B cell (primary cell): Measurements from ENCODE around the gene DRD2. TPM values are rescaled to one million over a fixed set of nuclear protein-coding genes. Genes with fewer than 3 reads are reported as not detected.

Experiments used
- ATAC-seq: fragments of 200-7000 bp; cut with Tn5 transposase; one replicate; pipeline ENCODE4 v1.10.0; 2021; ENCODE audit warnings: low read depth, mild to moderate bottlenecking, moderate number of reproducible peaks, moderate library complexity
- CTCF ChIA-PET: fragments of 350-600 bp; sonication (Branson Sonifier 250); formaldehyde crosslinking; loops from one replicate; lab custom pipeline; 2021; ENCODE audit warnings: antibody characterized with exemption, inconsistent platforms; lab: Charles Lee
- POLR2A ChIA-PET: fragments of 350-600 bp; sonication (Branson Sonifier 250); formaldehyde crosslinking; loops from one replicate; lab custom pipeline; 2021; ENCODE audit warnings: antibody characterized with exemption; lab: Charles Lee
- DNase-seq: peaks from one replicate; pipeline ENCODE4 v3.0.0; 2013
- H2AFZ ChIP-seq: 2 replicates; pipeline ENCODE4 v1.6.1; 2012; ENCODE audit warnings: mild to moderate bottlenecking, low read depth, low read length; ENCODE audit not compliant: insufficient read depth, poor library complexity, severe bottlenecking
- H3K27ac ChIP-seq, 2 donors: 1 replicate in 1 of 2; 2 replicates in 1 of 2; pipeline ENCODE4 v1.5.1; 2012 to 2013; ENCODE audit warnings: low read length in 2 of 2, mild to moderate bottlenecking in 2 of 2, moderate library complexity in 1 of 2
- H3K27me3 ChIP-seq, 4 experiments: fragments of 200-600 bp in 1 of 4; sonication (generic) in 1 of 4; replicated peaks in 1 of 4; 1 replicate in 2 of 4; 2 replicates in 2 of 4; pipeline versions ENCODE4 v1.6.1 to v1.7.0; 2013 to 2016; ENCODE audit warnings: low read length in 3 of 4, mild to moderate bottlenecking in 2 of 4, mixed read lengths in 1 of 4, moderate library complexity in 1 of 4; ENCODE audit not compliant: insufficient read depth in 4 of 4, control insufficient read depth in 3 of 4; ENCODE audit errors: control extremely low read depth in 1 of 4
- H3K36me3 ChIP-seq, 2 experiments: replicated peaks in 1 of 2; 1 replicate in 1 of 2; 2 replicates in 1 of 2; pipeline versions ENCODE4 v1.6.1 to v1.7.1; 2013; ENCODE audit warnings: low read length in 1 of 2; ENCODE audit not compliant: insufficient read depth in 2 of 2, control insufficient read depth in 1 of 2; ENCODE audit errors: control extremely low read depth in 1 of 2, extremely low read depth in 1 of 2
- H3K4me1 ChIP-seq, 2 donors: fragments of 200-600 bp in 1 of 2; sonication (generic) in 1 of 2; 1 replicate in 1 of 2; 2 replicates in 1 of 2; pipeline versions ENCODE4 v1.5.1 to v1.6.1; 2013 to 2017; ENCODE audit warnings: low read length in 2 of 2; ENCODE audit not compliant: control insufficient read depth in 2 of 2, insufficient read depth in 2 of 2
- H3K4me2 ChIP-seq: replicated peaks from 2 replicates; pipeline ENCODE3; 2012; ENCODE audit warnings: mild to moderate bottlenecking, low read depth, low read length; ENCODE audit not compliant: poor library complexity, severe bottlenecking
- H3K4me3 ChIP-seq, 5 experiments: fragments of 200-600 bp in 1 of 5; sonication (generic) in 1 of 5; 1 replicate in 3 of 5; 2 replicates in 2 of 5; pipeline versions ENCODE4 v1.5.1 to v1.7.0; 2011 to 2016; ENCODE audit warnings: low read length in 4 of 5, mild to moderate bottlenecking in 4 of 5, low read depth in 2 of 5, control low read depth in 1 of 5, moderate library complexity in 1 of 5; ENCODE audit not compliant: insufficient read depth in 1 of 5; ENCODE audit errors: control extremely low read depth in 1 of 5, extremely low read depth in 1 of 5
- H3K79me2 ChIP-seq: fragments of 200-600 bp; sonication (generic); one replicate; pipeline ENCODE4 v1.6.0; 2016; ENCODE audit warnings: low read length; ENCODE audit not compliant: control insufficient read depth, insufficient read depth
- H3K9ac ChIP-seq: fragments of 200-600 bp; sonication (generic); 2 replicates; pipeline ENCODE4 v1.6.1; 2017; ENCODE audit warnings: mild to moderate bottlenecking, low read length, moderate library complexity
- H3K9me3 ChIP-seq, 3 donors: one replicate each; pipeline versions ENCODE4 v1.6.1 to v1.7.1; 2013; ENCODE audit warnings: low read length in 2 of 3; ENCODE audit not compliant: control insufficient read depth in 2 of 3, insufficient read depth in 1 of 3; ENCODE audit errors: control extremely low read depth in 1 of 3
- H4K20me1 ChIP-seq: 2 replicates; pipeline ENCODE4 v1.6.0; 2012; ENCODE audit warnings: mild to moderate bottlenecking, low read length; ENCODE audit not compliant: insufficient read depth, control insufficient read depth, poor library complexity, severe bottlenecking
- H3K27ac Mint-ChIP-seq: one replicate; pipeline ENCODE4 v1.8.0; 2021; ENCODE audit warnings: mixed read lengths
- H3K27me3 Mint-ChIP-seq: one replicate; pipeline ENCODE4 v1.8.0; 2021; ENCODE audit warnings: mixed read lengths
- H3K4me1 Mint-ChIP-seq: one replicate; pipeline ENCODE4 v1.8.0; 2021; ENCODE audit warnings: mixed read lengths
- H3K4me3 Mint-ChIP-seq: one replicate; pipeline ENCODE4 v1.8.0; 2021; ENCODE audit warnings: mixed read lengths
- H3K9me3 Mint-ChIP-seq: one replicate; pipeline ENCODE4 v1.8.0; 2022; ENCODE audit warnings: mixed read lengths; ENCODE audit not compliant: insufficient read depth
- EZH2 ChIP-seq: IDR thresholded peaks from 2 replicates; pipeline ENCODE4 v1.6.1; 2012; ENCODE audit warnings: borderline replicate concordance, low read depth, mild to moderate bottlenecking, moderate library complexity, low read length; ENCODE audit not compliant: insufficient read depth, poor library complexity, severe bottlenecking
- WGBS: methylation state at CpG from one replicate; pipeline ENCODE4 v1.1.5; 2013; ENCODE audit warnings: missing lambda C conversion rate; ENCODE audit not compliant: insufficient coverage; 5-methylcytosine and 5-hydroxymethylcytosine counted together
- intact Hi-C: fragments of 100-400 bp; cut with micrococcal nuclease; formaldehyde crosslinking; loops from one replicate; pipeline ENCODE4 v1.10.0; 2022
- polyA plus RNA-seq: library from polyadenylated mRNA; depleted of rRNA; stranded (reverse); fragments of >200 nt; gene quantifications from 2 replicates; pipeline ENCODE4 v1.2.3, GENCODE V29; 2012
- total RNA-seq, 2 donors: library from RNA; stranded (reverse); fragments of 120-200 nt in 1 of 2; gene quantifications; 1 replicate in 1 of 2; 2 replicates in 1 of 2; pipeline versions ENCODE4 v1.2.3 to v1.2.4, GENCODE V29; 2013 to 2022
- TF ChIP-seq, protein P1 (sequence below): fragments of 200-600 bp; IDR thresholded peaks from one replicate; pipeline ENCODE4 v1.8.0; 2022; ENCODE audit warnings: antibody characterized with exemption, mild to moderate bottlenecking

Gene DRD2
- total and polyA plus RNA-seq, 2 donors (not counting 1 experiment from before 2014, with no cell fraction given), result not detected

DNA sequence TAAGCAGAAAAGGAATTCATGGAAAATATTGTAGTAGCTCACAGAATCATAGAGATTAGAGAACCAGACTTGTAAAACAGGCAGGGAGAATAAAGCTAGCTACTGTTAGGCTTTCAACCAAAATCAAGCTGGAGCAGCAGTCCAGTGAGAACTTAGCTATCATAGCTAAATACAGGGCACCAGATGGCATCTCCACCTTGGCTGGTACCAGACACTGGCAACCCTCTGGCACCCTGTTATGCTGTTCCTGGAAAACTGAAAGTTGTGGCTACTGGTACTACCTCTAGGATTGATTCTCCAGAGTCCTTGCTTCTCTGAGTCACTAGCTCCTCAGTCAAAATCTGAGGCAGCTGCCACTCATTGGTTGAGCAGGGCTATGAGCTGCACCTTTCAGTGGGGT, 6.0 kb upstream of the DRD2 start:
- H3K9ac ChIP-seq, result no peak overlapping the region
- H3K27ac ChIP-seq, result no peak overlapping the region
- ATAC-seq (no peak), DNase-seq (no peak)
- H3K27me3 ChIP-seq, result peaks cover 0 to 11% (median 7%) of the 10 kb centered on the region in 4 experiments
- TF ChIP-seq, protein P1, sequence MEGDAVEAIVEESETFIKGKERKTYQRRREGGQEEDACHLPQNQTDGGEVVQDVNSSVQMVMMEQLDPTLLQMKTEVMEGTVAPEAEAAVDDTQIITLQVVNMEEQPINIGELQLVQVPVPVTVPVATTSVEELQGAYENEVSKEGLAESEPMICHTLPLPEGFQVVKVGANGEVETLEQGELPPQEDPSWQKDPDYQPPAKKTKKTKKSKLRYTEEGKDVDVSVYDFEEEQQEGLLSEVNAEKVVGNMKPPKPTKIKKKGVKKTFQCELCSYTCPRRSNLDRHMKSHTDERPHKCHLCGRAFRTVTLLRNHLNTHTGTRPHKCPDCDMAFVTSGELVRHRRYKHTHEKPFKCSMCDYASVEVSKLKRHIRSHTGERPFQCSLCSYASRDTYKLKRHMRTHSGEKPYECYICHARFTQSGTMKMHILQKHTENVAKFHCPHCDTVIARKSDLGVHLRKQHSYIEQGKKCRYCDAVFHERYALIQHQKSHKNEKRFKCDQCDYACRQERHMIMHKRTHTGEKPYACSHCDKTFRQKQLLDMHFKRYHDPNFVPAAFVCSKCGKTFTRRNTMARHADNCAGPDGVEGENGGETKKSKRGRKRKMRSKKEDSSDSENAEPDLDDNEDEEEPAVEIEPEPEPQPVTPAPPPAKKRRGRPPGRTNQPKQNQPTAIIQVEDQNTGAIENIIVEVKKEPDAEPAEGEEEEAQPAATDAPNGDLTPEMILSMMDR, result no peak
- no peak for TF ChIP-seq EZH2
- H3K4me1 ChIP-seq, result no peaks in the 10 kb centered on the region
- Mint-ChIP-seq H3K4me1 (no peaks in the 10 kb centered on the region), H3K27me3 (peaks cover 61% of the 10 kb centered on the region), H3K4me3 (no peak overlapping the region), H3K9me3 (no peaks in the 10 kb centered on the region), H3K27ac (no peak overlapping the region)
- ChIA-PET POLR2A (no interaction called here), CTCF (no interaction called here)
- H3K36me3 ChIP-seq, result no peaks in the 10 kb centered on the region
- no peaks in the 10 kb centered on the region for H4K20me1 ChIP-seq
- intact Hi-C loops, result no loop called here
- no peak overlapping the region for H3K4me2 ChIP-seq
- H2AFZ ChIP-seq, result no peak overlapping the region
- no peaks in the 10 kb centered on the region for H3K9me3 ChIP-seq
- no peak overlapping the region for H3K4me3 ChIP-seq
- no peaks in the 10 kb centered on the region for H3K79me2 ChIP-seq

DNA sequence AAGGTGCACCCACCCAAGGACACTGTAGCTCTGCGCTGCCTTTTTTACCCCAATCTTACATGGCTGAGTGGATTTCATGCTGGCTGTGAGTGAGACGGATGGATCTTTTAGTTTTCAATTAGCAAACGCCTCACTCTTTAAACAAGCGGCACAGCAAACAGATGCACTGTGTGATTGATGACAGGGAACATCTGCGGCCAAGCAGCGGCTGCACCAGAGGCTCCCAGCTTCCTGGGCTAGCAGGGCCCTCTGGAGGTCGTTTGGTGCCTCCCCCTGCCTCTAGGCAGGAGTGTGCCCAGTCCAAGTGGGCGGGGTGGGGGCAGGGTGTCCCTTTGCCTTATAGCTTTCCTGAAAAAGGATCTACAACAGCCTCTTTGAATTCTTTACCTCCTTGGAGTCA, 2.1 kb upstream of the DRD2 start:
- no peaks in the 10 kb centered on the region for H3K36me3 ChIP-seq
- peaks cover 3 to 7% of the 10 kb centered on the region in 2 donors for H3K4me1 ChIP-seq
- peaks cover 65% of the 10 kb centered on the region for H3K27me3 Mint-ChIP-seq
- H4K20me1 ChIP-seq, result no peaks in the 10 kb centered on the region
- H3K4me2 ChIP-seq, result no peak overlapping the region
- POLR2A ChIA-PET, result no interaction called here
- TF ChIP-seq, protein P1, result no peak
- no peak for TF ChIP-seq EZH2
- peaks cover 7% of the 10 kb centered on the region for H3K4me1 Mint-ChIP-seq
- peaks cover 0 to 7% (median 0%) of the 10 kb centered on the region in 3 donors for H3K9me3 ChIP-seq
- H3K27ac Mint-ChIP-seq, result no peak overlapping the region
- CTCF ChIA-PET, result no interaction called here
- DNase-seq (no peak), ATAC-seq (no peak)
- no peak overlapping the region for H3K27ac ChIP-seq
- H3K4me3 Mint-ChIP-seq, result no peak overlapping the region
- intact Hi-C loops, result no loop called here
- H3K79me2 ChIP-seq, result no peaks in the 10 kb centered on the region
- H3K9me3 Mint-ChIP-seq, result no peaks in the 10 kb centered on the region
- H3K9ac ChIP-seq, result no peak overlapping the region
- peaks cover 0 to 36% (median 19%) of the 10 kb centered on the region in 4 experiments for H3K27me3 ChIP-seq
- no peak overlapping the region for H3K4me3 ChIP-seq
- no peak overlapping the region for H2AFZ ChIP-seq
- WGBS, result 20% methylated on average over 4 of the region's 8 CpGs
